Liver (tissue), 3 donors: ENCODE results near the gene MARCHF9.

Source experiments
- CTCF ChIP-seq: fragments of 150-350 bp; IDR thresholded peaks from 2 replicates; pipeline ENCODE4 v1.5.1; 2017; ENCODE audit warnings: improper control_type of control experiment, low read depth, low read length; ENCODE audit not compliant: missing input control
- EGR1 ChIP-seq, 2 donors: IDR thresholded peaks; 2 replicates each; pipeline ENCODE4 v1.6.1; 2016 to 2018; ENCODE audit warnings: antibody characterized with exemption in 2 of 2, low read depth in 2 of 2
- GABPA ChIP-seq, 2 donors: IDR thresholded peaks in 1 of 2; conservative IDR thresholded peaks in 1 of 2; 2 replicates each; pipeline ENCODE4 v1.6.1; 2016; ENCODE audit warnings: antibody characterized with exemption in 2 of 2, mild to moderate bottlenecking in 1 of 2, moderate library complexity in 1 of 2
- HNF4A ChIP-seq, 2 donors: conservative IDR thresholded peaks; 2 replicates each; pipeline ENCODE4 v1.6.1; 2016; ENCODE audit warnings: antibody characterized with exemption in 2 of 2, mild to moderate bottlenecking in 2 of 2
- HNF4G ChIP-seq: IDR thresholded peaks from 2 replicates; pipeline ENCODE4 v1.6.1; 2016; ENCODE audit warnings: antibody characterized with exemption
- MAX ChIP-seq: IDR thresholded peaks from 2 replicates; pipeline ENCODE4 v1.6.1; 2016; ENCODE audit warnings: antibody characterized with exemption
- NR2F2 ChIP-seq: IDR thresholded peaks from 2 replicates; pipeline ENCODE4 v1.6.1; 2016; ENCODE audit warnings: antibody characterized with exemption
- RAD21 ChIP-seq, 2 donors: IDR thresholded peaks; 2 replicates each; pipeline ENCODE4 v1.6.1; 2016; ENCODE audit warnings: antibody characterized with exemption in 2 of 2, mild to moderate bottlenecking in 2 of 2
- RXRA ChIP-seq, 2 donors: IDR thresholded peaks; 2 replicates each; pipeline ENCODE4 v1.6.1; 2017 to 2018; ENCODE audit warnings: antibody characterized with exemption in 2 of 2, mild to moderate bottlenecking in 1 of 2
- SP1 ChIP-seq: IDR thresholded peaks from 2 replicates; pipeline ENCODE4 v1.6.1; 2018; ENCODE audit warnings: antibody characterized with exemption, mild to moderate bottlenecking
- TAF1 ChIP-seq: conservative IDR thresholded peaks from 2 replicates; pipeline ENCODE4 v1.6.1; 2016; ENCODE audit warnings: antibody characterized with exemption, mild to moderate bottlenecking
- YY1 ChIP-seq: IDR thresholded peaks from 2 replicates; pipeline ENCODE4 v1.6.1; 2016; ENCODE audit warnings: antibody characterized with exemption, mild to moderate bottlenecking
- TF ChIP-seq, protein P1 (sequence below): IDR thresholded peaks from 2 replicates; pipeline ENCODE4 v1.6.1; 2016; ENCODE audit warnings: antibody characterized with exemption
- TF ChIP-seq, protein P2 (sequence below): IDR thresholded peaks from 2 replicates; pipeline ENCODE4 v1.6.1; 2016; ENCODE audit warnings: antibody characterized with exemption, mild to moderate bottlenecking
- donor health status: healthy.
- donor health status: healthy.

DNA sequence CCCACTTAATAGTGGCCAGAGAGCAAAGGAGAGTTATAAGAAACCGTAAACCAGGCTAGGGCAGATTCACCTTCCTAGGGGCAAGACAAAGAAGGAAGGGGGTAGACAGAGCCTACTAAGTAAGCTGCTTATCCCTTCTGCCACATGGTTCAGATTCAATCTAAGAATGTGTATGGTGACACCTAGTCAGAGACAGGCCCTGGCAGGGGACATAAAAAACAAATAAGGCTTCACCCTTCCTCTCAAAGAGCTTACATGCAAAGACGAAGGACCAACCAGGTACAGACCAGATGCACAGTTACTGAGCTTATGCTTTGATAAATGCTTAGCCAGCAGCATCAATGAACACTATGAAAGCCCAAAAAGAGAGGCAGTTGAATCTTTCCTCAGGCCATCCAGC is 7.6 kb downstream of the MARCHF9 start:
- TF ChIP-seq, protein P1, sequence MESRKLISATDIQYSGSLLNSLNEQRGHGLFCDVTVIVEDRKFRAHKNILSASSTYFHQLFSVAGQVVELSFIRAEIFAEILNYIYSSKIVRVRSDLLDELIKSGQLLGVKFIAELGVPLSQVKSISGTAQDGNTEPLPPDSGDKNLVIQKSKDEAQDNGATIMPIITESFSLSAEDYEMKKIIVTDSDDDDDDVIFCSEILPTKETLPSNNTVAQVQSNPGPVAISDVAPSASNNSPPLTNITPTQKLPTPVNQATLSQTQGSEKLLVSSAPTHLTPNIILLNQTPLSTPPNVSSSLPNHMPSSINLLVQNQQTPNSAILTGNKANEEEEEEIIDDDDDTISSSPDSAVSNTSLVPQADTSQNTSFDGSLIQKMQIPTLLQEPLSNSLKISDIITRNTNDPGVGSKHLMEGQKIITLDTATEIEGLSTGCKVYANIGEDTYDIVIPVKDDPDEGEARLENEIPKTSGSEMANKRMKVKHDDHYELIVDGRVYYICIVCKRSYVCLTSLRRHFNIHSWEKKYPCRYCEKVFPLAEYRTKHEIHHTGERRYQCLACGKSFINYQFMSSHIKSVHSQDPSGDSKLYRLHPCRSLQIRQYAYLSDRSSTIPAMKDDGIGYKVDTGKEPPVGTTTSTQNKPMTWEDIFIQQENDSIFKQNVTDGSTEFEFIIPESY, result no peak
- TF ChIP-seq, protein P2, sequence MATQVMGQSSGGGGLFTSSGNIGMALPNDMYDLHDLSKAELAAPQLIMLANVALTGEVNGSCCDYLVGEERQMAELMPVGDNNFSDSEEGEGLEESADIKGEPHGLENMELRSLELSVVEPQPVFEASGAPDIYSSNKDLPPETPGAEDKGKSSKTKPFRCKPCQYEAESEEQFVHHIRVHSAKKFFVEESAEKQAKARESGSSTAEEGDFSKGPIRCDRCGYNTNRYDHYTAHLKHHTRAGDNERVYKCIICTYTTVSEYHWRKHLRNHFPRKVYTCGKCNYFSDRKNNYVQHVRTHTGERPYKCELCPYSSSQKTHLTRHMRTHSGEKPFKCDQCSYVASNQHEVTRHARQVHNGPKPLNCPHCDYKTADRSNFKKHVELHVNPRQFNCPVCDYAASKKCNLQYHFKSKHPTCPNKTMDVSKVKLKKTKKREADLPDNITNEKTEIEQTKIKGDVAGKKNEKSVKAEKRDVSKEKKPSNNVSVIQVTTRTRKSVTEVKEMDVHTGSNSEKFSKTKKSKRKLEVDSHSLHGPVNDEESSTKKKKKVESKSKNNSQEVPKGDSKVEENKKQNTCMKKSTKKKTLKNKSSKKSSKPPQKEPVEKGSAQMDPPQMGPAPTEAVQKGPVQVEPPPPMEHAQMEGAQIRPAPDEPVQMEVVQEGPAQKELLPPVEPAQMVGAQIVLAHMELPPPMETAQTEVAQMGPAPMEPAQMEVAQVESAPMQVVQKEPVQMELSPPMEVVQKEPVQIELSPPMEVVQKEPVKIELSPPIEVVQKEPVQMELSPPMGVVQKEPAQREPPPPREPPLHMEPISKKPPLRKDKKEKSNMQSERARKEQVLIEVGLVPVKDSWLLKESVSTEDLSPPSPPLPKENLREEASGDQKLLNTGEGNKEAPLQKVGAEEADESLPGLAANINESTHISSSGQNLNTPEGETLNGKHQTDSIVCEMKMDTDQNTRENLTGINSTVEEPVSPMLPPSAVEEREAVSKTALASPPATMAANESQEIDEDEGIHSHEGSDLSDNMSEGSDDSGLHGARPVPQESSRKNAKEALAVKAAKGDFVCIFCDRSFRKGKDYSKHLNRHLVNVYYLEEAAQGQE, result no peak
- TF ChIP-seq CTCF (no peak), MAX (no peak), RAD21 (IDR thresholded peaks at IDR 0.05) (no peak), TAF1 (no peak), YY1 (no peak), HNF4A (conservative IDR thresholded peaks at IDR 0.05) (no peak), SP1 (no peak), HNF4G (no peak), EGR1 (IDR thresholded peaks at IDR 0.05; ENCODE audit: low read depth in 2 of 2) (no peak), NR2F2 (no peak), RXRA (IDR thresholded peaks at IDR 0.05) (no peak), GABPA (IDR thresholded peaks at IDR 0.05 in 1 of 2, conservative IDR thresholded peaks at IDR 0.05 in 1 of 2) (no peak)
